NCI-H2227 treated with DMSO at 0.1 percent for 48 hours (cell line): ENCODE data around the gene GBX2.
"Not testable (repeated sequence)": the region's sequence is repeated elsewhere in the genome, so short reads cannot be mapped to it uniquely, and the experiment has no call there.

ENCODE experiments used
- DNase-seq: peaks from one replicate; lab custom pipeline; 2025; lab: John Stamatoyannopoulos, UW

Gene GBX2

GRCh38 chr2:236156095-236156859 is 11.9 kb downstream of the GBX2 start:
- no peak for DNase-seq

- no peak for DNase-seq
These were observed 12.8 kb downstream of the GBX2 start for GRCh38 chr2:236155406-236155805.

- no peak for DNase-seq
These were observed 21.8 kb downstream of the GBX2 start for GRCh38 chr2:236146436-236146835.

- no peak for DNase-seq
These were observed 24.4 kb downstream of the GBX2 start for GRCh38 chr2:236143811-236144210.

GRCh38 chr2:236141616-236142015 is 26.6 kb downstream of the GBX2 start:
- not testable (repeated sequence) for DNase-seq

GRCh38 chr2:236137066-236137465 is 31.1 kb downstream of the GBX2 start:
- no peak for DNase-seq

GRCh38 chr2:236136538-236136937 is 31.6 kb downstream of the GBX2 start:
- DNase-seq: no peak

GRCh38 chr2:236133410-236134012 is 34.7 kb downstream of the GBX2 start:
- DNase-seq: no peak

GRCh38 chr2:236131073-236131692 is 37.0 kb downstream of the GBX2 start:
- DNase-seq: no peak

GRCh38 chr2:236130349-236130998 is 37.7 kb downstream of the GBX2 start:
- no peak for DNase-seq

GRCh38 chr2:236129935-236130334 is 38.3 kb downstream of the GBX2 start:
- no peak for DNase-seq

GRCh38 chr2:236128321-236128720 is 39.9 kb downstream of the GBX2 start:
- no peak for DNase-seq

- no peak for DNase-seq
These were observed 41.2 kb downstream of the GBX2 start for GRCh38 chr2:236127010-236127409.

- no peak for DNase-seq
These were observed 42.6 kb downstream of the GBX2 start for GRCh38 chr2:236125541-236125940.

- DNase-seq: no peak
These were observed 43.8 kb downstream of the GBX2 start for GRCh38 chr2:236124182-236124893.

GRCh38 chr2:236123716-236124115 is 44.5 kb downstream of the GBX2 start:
- DNase-seq: no peak

- no peak for DNase-seq
These were observed 46.0 kb downstream of the GBX2 start for GRCh38 chr2:236122236-236122635.

- DNase-seq: no peak
These were observed 46.6 kb downstream of the GBX2 start for GRCh38 chr2:236121546-236121945.

- DNase-seq: no peak
These were observed 47.4 kb downstream of the GBX2 start for GRCh38 chr2:236120829-236121228.

GRCh38 chr2:236120141-236120601 is 48.0 kb downstream of the GBX2 start:
- no peak for DNase-seq

GRCh38 chr2:236119476-236119875 is 48.7 kb downstream of the GBX2 start:
- DNase-seq: no peak

- no peak for DNase-seq
These were observed 49.2 kb downstream of the GBX2 start for GRCh38 chr2:236119003-236119402.
